GM12875 (cell line): Measurements from ENCODE around the gene STRA6.

ENCODE experiments used
- H3K4me3 ChIP-seq: one replicate; pipeline ENCODE4 v1.5.1; 2011; ENCODE audit warnings: low read depth, low read length, control low read depth
- CTCF ChIP-seq: IDR thresholded peaks from 2 replicates; pipeline ENCODE4 v1.5.1; 2011; ENCODE audit warnings: low read depth, mild to moderate bottlenecking, control low read depth, inconsistent platforms, low read length, moderate library complexity, borderline replicate concordance; ENCODE audit not compliant: insufficient read depth

STRA6 gene

GRCh38 chr15:74192751-74193150, 9.8 kb downstream of the STRA6 start:
- TF ChIP-seq CTCF = no peak
- no peak overlapping the region for H3K4me3 ChIP-seq

- no peak overlapping the region for H3K4me3 ChIP-seq
- TF ChIP-seq CTCF = no peak
Observed at GRCh38 chr15:74191798-74192197, 10.8 kb downstream of the STRA6 start.

GRCh38 chr15:74188216-74188615, 14.4 kb downstream of the STRA6 start:
- no peak for TF ChIP-seq CTCF
- H3K4me3 ChIP-seq = no peak overlapping the region

DNA sequence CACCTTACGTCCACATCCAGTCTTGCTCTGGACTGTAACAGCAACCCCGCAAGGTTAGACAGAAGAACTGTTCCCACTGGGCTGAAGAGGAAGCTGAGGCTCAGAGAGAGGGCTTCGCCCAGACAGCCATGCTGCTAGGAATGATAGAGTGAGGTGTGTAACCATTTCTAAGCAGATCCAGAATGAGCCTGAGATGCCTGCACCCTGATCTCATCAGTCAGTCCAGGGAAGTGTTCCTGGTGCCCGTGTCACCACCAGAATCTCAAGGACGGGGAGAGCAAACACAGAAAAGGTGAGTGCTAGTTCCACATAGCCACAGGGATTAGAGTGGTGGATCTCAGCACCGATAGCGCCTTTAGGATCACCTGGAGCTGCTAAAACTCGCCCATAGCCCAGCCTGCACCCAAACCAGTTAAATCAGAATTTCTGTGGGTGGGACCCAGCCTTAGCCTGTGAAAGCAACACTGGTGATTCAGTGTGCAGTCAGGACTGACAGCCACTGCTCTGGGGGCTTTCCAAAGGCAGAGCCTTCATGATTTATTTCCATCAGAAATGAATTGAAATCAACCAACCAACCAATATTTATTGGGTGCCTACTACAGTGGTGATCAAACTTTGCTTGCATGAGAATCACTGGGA, 16.8 kb downstream of the STRA6 start:
- TF ChIP-seq CTCF = no peak
- H3K4me3 ChIP-seq = no peak overlapping the region

DNA sequence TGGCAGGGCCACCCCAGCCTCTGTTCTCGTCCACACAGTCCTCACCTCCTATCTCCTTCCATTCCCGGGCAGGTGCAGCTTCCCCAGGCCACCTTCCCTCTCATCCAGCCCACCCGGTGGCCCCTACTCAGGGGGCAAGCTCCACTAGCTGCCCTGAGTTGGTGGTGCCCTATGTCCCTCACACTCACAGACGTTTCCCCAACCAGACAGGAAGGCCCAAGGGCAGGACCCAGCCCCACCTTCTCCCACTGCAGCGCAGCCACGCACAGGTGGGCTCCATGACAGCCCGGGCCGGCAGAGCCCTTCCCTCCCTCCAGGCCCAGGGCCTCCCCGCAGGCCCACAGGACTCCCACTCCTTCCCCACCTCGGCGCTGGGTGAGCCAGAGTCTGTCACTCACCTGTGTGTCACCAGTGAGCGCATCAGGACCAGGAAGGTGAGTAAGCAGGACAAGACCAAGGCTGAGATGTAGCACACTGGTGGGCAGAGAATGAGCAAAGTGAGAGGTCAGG, 17.9 kb downstream of the STRA6 start:
- H3K4me3 ChIP-seq = no peak overlapping the region
- TF ChIP-seq CTCF = no peak

- no peak overlapping the region for H3K4me3 ChIP-seq
- no peak for TF ChIP-seq CTCF
Observed at GRCh38 chr15:74182131-74182530, 20.5 kb downstream of the STRA6 start.

DNA sequence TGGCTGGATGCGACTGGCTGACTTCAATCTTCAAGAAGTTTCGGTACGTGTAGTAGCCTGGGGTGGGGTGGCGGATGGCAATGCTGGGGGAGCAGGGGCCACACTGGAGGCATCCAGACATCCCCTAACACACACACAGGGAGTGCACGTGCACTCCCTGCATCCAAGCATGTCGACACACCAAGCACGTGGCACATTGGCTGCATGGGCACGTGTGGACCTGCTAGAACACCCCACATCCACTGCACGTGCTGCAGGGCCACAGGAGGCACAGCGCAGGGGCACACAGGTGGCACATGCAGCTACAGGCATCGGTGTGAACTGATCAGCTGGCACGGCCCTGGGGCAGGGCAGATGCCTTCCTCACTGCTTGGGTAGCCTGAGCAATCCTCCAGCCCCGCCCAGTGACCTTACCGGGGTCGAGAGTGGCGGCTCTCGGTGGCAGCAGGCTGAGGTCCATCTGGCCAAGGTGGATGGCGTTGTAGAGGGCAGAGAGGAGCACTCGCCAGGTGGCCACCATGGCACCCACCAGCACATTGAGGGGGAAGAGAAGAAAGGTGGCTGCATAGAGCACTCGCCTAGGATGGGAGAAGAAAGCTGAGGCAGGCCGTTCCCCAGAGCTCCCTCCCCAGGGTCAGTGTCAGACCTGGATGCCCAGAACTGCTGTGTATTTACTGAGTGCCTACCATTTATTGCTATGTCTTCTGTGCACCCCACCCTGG, 21.5 kb downstream of the STRA6 start:
- TF ChIP-seq CTCF = no peak
- H3K4me3 ChIP-seq = no peak overlapping the region
